ENCODE measurements around the gene NR1H3. TPM values are rescaled to one million over a fixed set of nuclear protein-coding genes. Genes with fewer than 3 reads are reported as not detected.

Gene NR1H3
- total RNA-seq, 1 donor from 2014 or later = 25.8 TPM

GRCh38 chr11:47229161-47229560, 28.6 kb upstream of the NR1H3 start:
- H3K27me3 Mint-ChIP-seq = no peaks in the 10 kb centered on the region
- DNase-seq (ENCODE audit: low spot score, unreplicated experiment) = no peak
- no peak overlapping the region for H3K27ac Mint-ChIP-seq
- TF ChIP-seq CTCF (IDR thresholded peaks at IDR 0.05; ENCODE audit: unreplicated experiment) = no peak
- H3K4me1 Mint-ChIP-seq (ENCODE audit: low read depth) = no peaks in the 10 kb centered on the region
- H3K9me3 Mint-ChIP-seq (ENCODE audit: low read depth) = no peaks in the 10 kb centered on the region
- H3K4me3 Mint-ChIP-seq (ENCODE audit: low read depth) = no peak overlapping the region
- peaks cover 10% of the 10 kb centered on the region for H3K36me3 Mint-ChIP-seq (ENCODE audit: insufficient read depth)

GRCh38 chr11:47233051-47233450, 24.7 kb upstream of the NR1H3 start:
- no peaks in the 10 kb centered on the region for H3K27me3 Mint-ChIP-seq
- no peaks in the 10 kb centered on the region for H3K4me1 Mint-ChIP-seq (ENCODE audit: low read depth)
- no peak for DNase-seq (ENCODE audit: low spot score, unreplicated experiment)
- H3K4me3 Mint-ChIP-seq (ENCODE audit: low read depth) = no peak overlapping the region
- H3K9me3 Mint-ChIP-seq (ENCODE audit: low read depth) = no peaks in the 10 kb centered on the region
- H3K36me3 Mint-ChIP-seq (ENCODE audit: insufficient read depth) = peaks cover 5% of the 10 kb centered on the region
- no peak overlapping the region for H3K27ac Mint-ChIP-seq
- no peak for TF ChIP-seq CTCF (IDR thresholded peaks at IDR 0.05; ENCODE audit: unreplicated experiment)

- Mint-ChIP-seq H3K27me3 (no peaks in the 10 kb centered on the region), H3K27ac (peak overlapping the region; percentile 67)
- DNase-seq (ENCODE audit: low spot score, unreplicated experiment) = no peak
Observed at GRCh38 chr11:47233989-47234668, 23.7 kb upstream of the NR1H3 start.

GRCh38 chr11:47234669-47235100, 23.1 kb upstream of the NR1H3 start:
- Mint-ChIP-seq H3K27ac (peak overlapping the region; percentile 3), H3K4me1 (ENCODE audit: low read depth) (no peaks in the 10 kb centered on the region), H3K27me3 (no peaks in the 10 kb centered on the region), H3K9me3 (ENCODE audit: low read depth) (no peaks in the 10 kb centered on the region), H3K4me3 (ENCODE audit: low read depth) (no peak overlapping the region), H3K36me3 (ENCODE audit: insufficient read depth) (peaks cover 2% of the 10 kb centered on the region)
- DNase-seq (ENCODE audit: low spot score, unreplicated experiment) = no peak
- TF ChIP-seq CTCF (IDR thresholded peaks at IDR 0.05; ENCODE audit: unreplicated experiment) = no peak

More at GRCh38 chr11:47233989-47234668, 23.7 kb upstream of the NR1H3 start:
- peaks cover 3% of the 10 kb centered on the region for H3K36me3 Mint-ChIP-seq (ENCODE audit: insufficient read depth)
- no peak overlapping the region for H3K4me3 Mint-ChIP-seq (ENCODE audit: low read depth)
- H3K9me3 Mint-ChIP-seq (ENCODE audit: low read depth) = no peaks in the 10 kb centered on the region
- no peak for TF ChIP-seq CTCF (IDR thresholded peaks at IDR 0.05; ENCODE audit: unreplicated experiment)
- H3K4me1 Mint-ChIP-seq (ENCODE audit: low read depth) = no peaks in the 10 kb centered on the region

GRCh38 chr11:47235163-47235562, 22.6 kb upstream of the NR1H3 start:
- Mint-ChIP-seq H3K36me3 (ENCODE audit: insufficient read depth) (peaks cover 5% of the 10 kb centered on the region), H3K27ac (no peak overlapping the region), H3K27me3 (no peaks in the 10 kb centered on the region), H3K4me3 (ENCODE audit: low read depth) (no peak overlapping the region), H3K4me1 (ENCODE audit: low read depth) (no peaks in the 10 kb centered on the region), H3K9me3 (ENCODE audit: low read depth) (no peaks in the 10 kb centered on the region)
- DNase-seq (ENCODE audit: low spot score, unreplicated experiment) = no peak
- no peak for TF ChIP-seq CTCF (IDR thresholded peaks at IDR 0.05; ENCODE audit: unreplicated experiment)

Data from progenitor cell of endocrine pancreas (in vitro differentiated cells).